Panc1 (cell line): ENCODE data around the gene LIME1. TPM values are rescaled to one million over a fixed set of nuclear protein-coding genes. Genes with fewer than 3 reads are reported as not detected.

ENCODE experiments used
- ATAC-seq: fragments of 200-7000 bp; cut with Tn5 transposase; 2 replicates; pipeline ENCODE4 v1.9.1; 2020; ENCODE audit warnings: mild to moderate bottlenecking, moderate library complexity
- BruUV-seq: library from RNA; stranded (reverse); fragments of 400-500 nt; replicated peaks from 2 replicates; lab custom pipeline; 2021; lab: Mats Ljungman, UMichigan
- CTCF ChIA-PET: fragments of 300-600 bp; sonication (Branson Sonifier 250); formaldehyde crosslinking; loops from one replicate; lab custom pipeline; 2022; ENCODE audit warnings: antibody characterized with exemption; lab: Charles Lee
- POLR2A ChIA-PET: fragments of 300-600 bp; sonication (Branson Sonifier 250); formaldehyde crosslinking; loops from one replicate; lab custom pipeline; 2022; ENCODE audit warnings: antibody characterized with exemption; lab: Charles Lee
- DNase-seq: peaks from one replicate; pipeline ENCODE4 v3.0.0-alpha.2; 2010; ENCODE audit warnings: low read depth, low spot score
- H3K27ac ChIP-seq: 2 replicates; pipeline ENCODE4 v1.5.1; 2011; ENCODE audit warnings: mild to moderate bottlenecking, low read length, inconsistent platforms
- H3K27me3 ChIP-seq: fragments of 200-500 bp; sonication (Bioruptor generic); 2 replicates; pipeline ENCODE4 v1.6.0; 2014; ENCODE audit warnings: low read length, inconsistent platforms; ENCODE audit not compliant: control insufficient read depth, insufficient read depth
- H3K36me3 ChIP-seq: fragments of 200-500 bp; sonication (Bioruptor generic); 2 replicates; pipeline ENCODE4 v1.5.1; 2014; ENCODE audit warnings: inconsistent platforms, mild to moderate bottlenecking, low read length, moderate library complexity; ENCODE audit not compliant: control insufficient read depth, insufficient read depth
- H3K4me1 ChIP-seq: 2 replicates; pipeline ENCODE4 v1.5.1; 2011; ENCODE audit warnings: inconsistent platforms, mild to moderate bottlenecking, low read length, moderate library complexity; ENCODE audit not compliant: control insufficient read depth, insufficient read depth
- H3K4me3 ChIP-seq, 2 experiments: 2 replicates each; pipeline ENCODE4 v1.5.1; 2011 to 2012; ENCODE audit warnings: low read depth in 2 of 2, low read length in 2 of 2, mild to moderate bottlenecking in 2 of 2, inconsistent platforms in 1 of 2, moderate library complexity in 1 of 2
- H3K9me3 ChIP-seq: fragments of 200-500 bp; sonication (Bioruptor generic); 2 replicates; pipeline ENCODE4 v1.5.1; 2014; ENCODE audit warnings: low read depth, mild to moderate bottlenecking, inconsistent platforms, low read length, moderate library complexity; ENCODE audit not compliant: control insufficient read depth, insufficient read depth
- POLR2AphosphoS5 ChIP-seq: IDR thresholded peaks from 2 replicates; pipeline ENCODE4 v1.6.1; 2012; ENCODE audit warnings: mild to moderate bottlenecking, low read depth, low read length, moderate library complexity
- REST ChIP-seq, 2 experiments: IDR thresholded peaks; 2 replicates each; pipeline ENCODE4 v1.6.1; 2011 to 2012; ENCODE audit warnings: low read depth in 2 of 2, control low read depth in 1 of 2, low read length in 1 of 2, mild to moderate bottlenecking in 1 of 2, moderate library complexity in 1 of 2; ENCODE audit not compliant: insufficient read depth in 1 of 2
- SIN3A ChIP-seq: IDR thresholded peaks from 2 replicates; pipeline ENCODE4 v1.6.1; 2012; ENCODE audit warnings: low read depth, mild to moderate bottlenecking, low read length, moderate library complexity, borderline replicate concordance; ENCODE audit not compliant: insufficient read depth
- TCF7L2 ChIP-seq: IDR thresholded peaks from 2 replicates; pipeline ENCODE4 v1.6.1; 2011; ENCODE audit warnings: mild to moderate bottlenecking, low read depth, low read length, inconsistent platforms
- in situ Hi-C: cut with HindIII; loops from 2 replicates; pipeline ENCODE4 v1.10.0; 2016; ENCODE audit warnings: low sequenced_read_pairs, low pct_unique_long_range_greater_than_20kb
- intact Hi-C: fragments of 100-400 bp; cut with micrococcal nuclease; formaldehyde crosslinking; loops from one replicate; pipeline ENCODE4 v1.10.0; 2022; ENCODE audit not compliant: unreplicated experiment
- total RNA-seq: library from RNA; stranded (reverse); gene quantifications from one replicate; pipeline ENCODE4 v1.2.1, GENCODE V29; 2021; ENCODE audit not compliant: unreplicated experiment
- TF ChIP-seq, protein P1 (sequence below): fragments of 450-650 bp; IDR thresholded peaks from 2 replicates; pipeline ENCODE4 v1.5.1; 2017; ENCODE audit warnings: mild to moderate bottlenecking

LIME1 gene
- total RNA-seq, 1 experiment from 2014 or later, result 15.2 TPM

GRCh38 chr20:63750807-63751470 is 14.5 kb downstream of the LIME1 start:
- DNase-seq (no peak), ATAC-seq (no peak)
- Histone ChIP-seq H3K27me3 (no peaks in the 10 kb centered on the region), H3K4me3 (no peak overlapping the region), H3K9me3 (no peaks in the 10 kb centered on the region), H3K36me3 (no peaks in the 10 kb centered on the region), H3K4me1 (0 out of 2 replicates have a peak, but pooled peaks cover 3% of the 10 kb centered on the region), H3K27ac (no peak overlapping the region)
- TF ChIP-seq POLR2AphosphoS5, result no peak
- TF ChIP-seq, protein P1, sequence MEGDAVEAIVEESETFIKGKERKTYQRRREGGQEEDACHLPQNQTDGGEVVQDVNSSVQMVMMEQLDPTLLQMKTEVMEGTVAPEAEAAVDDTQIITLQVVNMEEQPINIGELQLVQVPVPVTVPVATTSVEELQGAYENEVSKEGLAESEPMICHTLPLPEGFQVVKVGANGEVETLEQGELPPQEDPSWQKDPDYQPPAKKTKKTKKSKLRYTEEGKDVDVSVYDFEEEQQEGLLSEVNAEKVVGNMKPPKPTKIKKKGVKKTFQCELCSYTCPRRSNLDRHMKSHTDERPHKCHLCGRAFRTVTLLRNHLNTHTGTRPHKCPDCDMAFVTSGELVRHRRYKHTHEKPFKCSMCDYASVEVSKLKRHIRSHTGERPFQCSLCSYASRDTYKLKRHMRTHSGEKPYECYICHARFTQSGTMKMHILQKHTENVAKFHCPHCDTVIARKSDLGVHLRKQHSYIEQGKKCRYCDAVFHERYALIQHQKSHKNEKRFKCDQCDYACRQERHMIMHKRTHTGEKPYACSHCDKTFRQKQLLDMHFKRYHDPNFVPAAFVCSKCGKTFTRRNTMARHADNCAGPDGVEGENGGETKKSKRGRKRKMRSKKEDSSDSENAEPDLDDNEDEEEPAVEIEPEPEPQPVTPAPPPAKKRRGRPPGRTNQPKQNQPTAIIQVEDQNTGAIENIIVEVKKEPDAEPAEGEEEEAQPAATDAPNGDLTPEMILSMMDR, result no peak
- no peak for TF ChIP-seq REST (IDR thresholded peaks at IDR 0.05; ENCODE audit: insufficient read depth in 1 of 2, low read depth in 2 of 2, low read length in 1 of 2)
- TF ChIP-seq TCF7L2, result no peak
- no peak for TF ChIP-seq SIN3A
- intact Hi-C loops, result no loop called here
- ChIA-PET POLR2A (no interaction called here), CTCF (no interaction called here)
- in situ Hi-C loops, result no loop called here
- BruUV-seq, result no TSS peak

- H3K27me3 ChIP-seq, result no peaks in the 10 kb centered on the region
- DNase-seq (no peak), ATAC-seq (no peak)
- in situ Hi-C loops (no loop called here), intact Hi-C loops (no loop called here)
- H3K36me3 ChIP-seq, result no peaks in the 10 kb centered on the region
- H3K4me1 ChIP-seq, result 0 out of 2 replicates have a peak, but pooled peaks cover 3% of the 10 kb centered on the region
- H3K4me3 ChIP-seq, result no peak overlapping the region
- TF ChIP-seq SIN3A (no peak), REST (IDR thresholded peaks at IDR 0.05; ENCODE audit: insufficient read depth in 1 of 2, low read depth in 2 of 2, low read length in 1 of 2) (no peak), TCF7L2 (no peak), POLR2AphosphoS5 (no peak)
- TF ChIP-seq, protein P1, result no peak
- BruUV-seq, result no TSS peak
- ChIA-PET CTCF (interaction anchor here (0.7 kb wide), 1 partner anchor 28 kb away, joined by 7 read pairs; no protein-coding TSS in a partner anchor), POLR2A (interaction anchor here (0.6 to 0.7 kb wide), 2 partner anchors 54 to 117 kb away, joined by 4 to 9 read pairs; no protein-coding TSS in a partner anchor)
- no peak overlapping the region for H3K27ac ChIP-seq
- no peaks in the 10 kb centered on the region for H3K9me3 ChIP-seq
Measured at GRCh38 chr20:63751471-63752271, 15.2 kb downstream of the LIME1 start.
